Neutrophil (primary cell): ENCODE results near the gene CDAN1.

Experiments
- H3K27ac ChIP-seq: fragments of 200-600 bp; sonication (generic); 2 replicates; pipeline ENCODE4 v1.5.1; 2016; ENCODE audit warnings: mild to moderate bottlenecking, moderate library complexity
- H3K27me3 ChIP-seq: fragments of 200-600 bp; sonication (generic); 2 replicates; pipeline ENCODE4 v1.6.0; 2016; ENCODE audit warnings: mild to moderate bottlenecking
- H3K36me3 ChIP-seq: fragments of 200-600 bp; sonication (generic); 2 replicates; pipeline ENCODE4 v1.5.1; 2017
- H3K4me1 ChIP-seq, 2 experiments: fragments of 200-600 bp in 1 of 2; sonication (generic) in 1 of 2; 1 replicate in 1 of 2; 2 replicates in 1 of 2; pipeline versions ENCODE4 v1.5.1 to v1.6.1; 2013 to 2016; ENCODE audit warnings: low read depth in 1 of 2, low read length in 1 of 2, mild to moderate bottlenecking in 1 of 2, moderate library complexity in 1 of 2; ENCODE audit not compliant: control insufficient read depth in 1 of 2, insufficient read depth in 1 of 2
- H3K4me3 ChIP-seq, 2 experiments: fragments of 200-600 bp in 1 of 2; sonication (generic) in 1 of 2; 1 replicate in 1 of 2; 2 replicates in 1 of 2; pipeline ENCODE4 v1.5.1; 2013 to 2016; ENCODE audit warnings: low read depth in 1 of 2, low read length in 1 of 2, mild to moderate bottlenecking in 1 of 2, moderate library complexity in 1 of 2
- H3K9me3 ChIP-seq: fragments of 200-600 bp; sonication (generic); 2 replicates; pipeline ENCODE4 v1.5.1; 2016
- CTCF ChIP-seq: fragments of 200-600 bp; sonication (generic); IDR thresholded peaks from 2 replicates; pipeline ENCODE4 v1.5.1; 2016; ENCODE audit warnings: antibody characterized with exemption

CDAN1 gene

GRCh38 chr15:42724276-42724675 is 12.7 kb downstream of the CDAN1 start:
- Histone ChIP-seq H3K4me1 (no peaks in the 10 kb centered on the region), H3K9me3 (no peaks in the 10 kb centered on the region), H3K27me3 (no peaks in the 10 kb centered on the region), H3K4me3 (no peak overlapping the region), H3K36me3 (peaks cover 86% of the 10 kb centered on the region), H3K27ac (no peak overlapping the region)
- TF ChIP-seq CTCF, result no peak

- Histone ChIP-seq H3K27me3 (no peaks in the 10 kb centered on the region), H3K4me3 (no peak overlapping the region), H3K4me1 (no peaks in the 10 kb centered on the region), H3K27ac (no peak overlapping the region), H3K9me3 (no peaks in the 10 kb centered on the region), H3K36me3 (peaks cover 74% of the 10 kb centered on the region)
- TF ChIP-seq CTCF, result no peak
Measured at GRCh38 chr15:42723068-42723467, 13.9 kb downstream of the CDAN1 start.

- no peak for TF ChIP-seq CTCF
- Histone ChIP-seq H3K4me3 (no peak overlapping the region), H3K9me3 (no peaks in the 10 kb centered on the region), H3K4me1 (no peaks in the 10 kb centered on the region), H3K27me3 (no peaks in the 10 kb centered on the region), H3K36me3 (peaks cover 62% of the 10 kb centered on the region), H3K27ac (no peak overlapping the region)
Measured at GRCh38 chr15:42721916-42722315, 15.0 kb downstream of the CDAN1 start.

DNA sequence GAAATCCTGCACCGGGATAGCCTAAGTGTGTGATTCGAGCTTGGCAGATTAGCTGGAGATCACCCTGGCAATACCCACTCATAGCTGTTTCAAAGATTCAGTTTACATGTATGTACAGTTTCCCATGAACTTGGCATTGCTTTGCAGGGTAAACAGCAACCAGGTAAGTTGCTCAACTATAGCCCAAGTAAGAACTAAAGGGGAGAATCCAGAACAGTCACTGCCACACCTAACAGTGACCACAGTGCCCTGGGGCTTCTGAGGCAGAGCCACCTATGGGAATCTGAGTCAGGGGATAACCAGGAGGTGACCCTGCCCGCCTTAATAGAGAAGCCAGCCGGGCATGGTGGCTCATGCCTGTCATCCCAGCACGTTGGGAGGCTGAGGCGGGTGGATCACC is 15.9 kb downstream of the CDAN1 start:
- Histone ChIP-seq H3K36me3 (peaks cover 53% of the 10 kb centered on the region), H3K27ac (no peak overlapping the region), H3K27me3 (no peaks in the 10 kb centered on the region)

GRCh38 chr15:42720071-42720470 is 16.9 kb downstream of the CDAN1 start:
- H3K36me3 ChIP-seq, result peaks cover 44% of the 10 kb centered on the region
- no peak overlapping the region for H3K4me3 ChIP-seq
- no peaks in the 10 kb centered on the region for H3K27me3 ChIP-seq
- no peak overlapping the region for H3K27ac ChIP-seq
- no peaks in the 10 kb centered on the region for H3K9me3 ChIP-seq
- TF ChIP-seq CTCF, result no peak
- H3K4me1 ChIP-seq, result no peaks in the 10 kb centered on the region

More for the DNA sequence above, 15.9 kb downstream of the CDAN1 start:
- no peak for TF ChIP-seq CTCF
- H3K4me3 ChIP-seq, result no peak overlapping the region
- no peaks in the 10 kb centered on the region for H3K4me1 ChIP-seq
- no peaks in the 10 kb centered on the region for H3K9me3 ChIP-seq

DNA sequence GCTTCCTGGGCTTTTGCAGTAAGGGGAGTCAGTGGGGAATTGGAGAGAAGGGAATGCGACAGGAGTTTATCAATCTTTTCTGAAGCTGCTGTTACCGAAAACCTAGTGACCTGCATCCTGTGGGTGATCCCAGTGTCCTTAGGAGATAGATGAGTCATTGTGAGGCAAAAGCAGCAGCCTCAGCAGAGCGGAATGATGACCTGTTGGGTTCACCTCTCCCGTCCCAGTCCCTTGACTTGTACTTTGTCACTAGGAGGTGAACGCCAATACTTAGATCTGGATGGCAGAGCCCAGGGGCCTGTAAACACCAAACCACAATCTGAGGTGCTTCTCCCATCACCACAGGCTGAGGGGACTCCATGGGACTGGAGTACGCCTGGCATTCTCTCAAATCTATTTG is 17.9 kb downstream of the CDAN1 start:
- Histone ChIP-seq H3K4me1 (no peaks in the 10 kb centered on the region), H3K9me3 (no peaks in the 10 kb centered on the region), H3K36me3 (peaks cover 33% of the 10 kb centered on the region), H3K27ac (no peak overlapping the region), H3K4me3 (no peak overlapping the region), H3K27me3 (no peaks in the 10 kb centered on the region)
- no peak for TF ChIP-seq CTCF
